GM19395 (cell line): ENCODE results near the gene EHBP1.

ENCODE experiments used
- ATAC-seq: cut with Tn5 transposase; IDR thresholded peaks from one replicate; pipeline ENCODE4 v1.9.1; 2021; ENCODE audit warnings: mild to moderate bottlenecking, moderate library complexity; ENCODE audit not compliant: unreplicated experiment

The EHBP1 gene

GRCh38 chr2:62871506-62871905 lies 166.0 kb downstream of the EHBP1 start:
- no peak for ATAC-seq

DNA sequence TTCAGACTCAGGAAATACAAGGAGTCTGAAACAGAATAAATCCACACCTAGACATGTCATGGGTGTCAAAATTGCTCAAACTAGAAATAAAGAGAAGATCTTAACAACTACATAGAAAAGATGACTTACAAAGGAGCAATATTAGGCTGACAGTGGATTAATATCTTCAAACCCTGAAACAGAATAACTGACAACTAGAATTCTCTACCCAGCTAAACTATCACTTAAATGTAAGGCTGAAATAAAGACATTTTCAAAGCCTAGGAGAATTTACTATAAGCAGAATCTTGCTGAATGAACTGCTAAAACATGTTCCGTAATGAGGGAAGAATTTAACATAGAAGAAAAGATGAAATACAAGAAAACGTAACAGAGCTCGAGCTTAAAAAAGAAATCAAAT lies 168.1 kb downstream of the EHBP1 start:
- ATAC-seq = no peak

DNA sequence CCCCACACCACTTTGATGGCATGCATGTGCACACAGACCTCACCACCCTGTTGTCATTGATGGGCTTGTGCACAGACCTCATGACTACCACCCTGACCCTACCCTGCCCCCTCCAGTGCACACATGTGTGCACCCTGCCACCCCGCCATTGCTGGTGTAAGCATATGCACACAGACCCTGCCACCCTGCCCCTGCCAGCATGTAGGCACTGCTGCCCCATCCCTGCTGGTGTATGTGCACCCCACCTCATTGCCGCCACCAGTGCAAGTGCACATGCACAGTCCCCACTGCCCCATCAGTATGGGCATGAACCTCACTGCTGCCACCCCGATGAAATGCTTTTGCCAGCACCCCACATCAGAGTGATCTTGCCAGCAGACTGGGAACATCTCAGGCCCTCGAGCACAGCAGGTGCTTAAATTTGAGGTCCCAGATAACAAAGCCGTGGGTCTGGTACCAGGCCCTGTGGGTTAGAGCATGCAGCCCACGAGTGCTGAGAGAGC lies 169.4 kb downstream of the EHBP1 start:
- ATAC-seq = no peak

- no peak for ATAC-seq
These were observed 175.8 kb downstream of the EHBP1 start for GRCh38 chr2:62881162-62881795.

- ATAC-seq = no peak
These were observed 178.1 kb downstream of the EHBP1 start for GRCh38 chr2:62883629-62884028.

DNA sequence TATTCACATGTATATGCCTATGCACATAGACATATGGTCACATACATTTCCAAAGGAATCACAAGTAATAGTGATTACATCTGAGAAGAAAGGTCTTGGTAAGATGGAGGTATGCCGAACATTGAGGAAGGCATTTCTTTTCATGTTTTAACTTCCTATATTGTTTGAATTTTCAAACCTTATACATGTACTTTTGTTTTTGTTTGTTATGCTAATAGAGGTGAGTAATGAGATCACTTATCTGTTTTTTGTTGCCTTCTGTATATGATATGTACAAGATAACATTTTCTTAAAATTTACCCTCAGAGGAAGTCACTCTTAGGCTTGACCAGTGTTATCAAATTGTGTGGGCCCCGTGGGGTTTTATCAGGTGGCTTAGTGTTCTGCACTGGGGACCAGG lies 178.6 kb downstream of the EHBP1 start:
- no peak for ATAC-seq

DNA sequence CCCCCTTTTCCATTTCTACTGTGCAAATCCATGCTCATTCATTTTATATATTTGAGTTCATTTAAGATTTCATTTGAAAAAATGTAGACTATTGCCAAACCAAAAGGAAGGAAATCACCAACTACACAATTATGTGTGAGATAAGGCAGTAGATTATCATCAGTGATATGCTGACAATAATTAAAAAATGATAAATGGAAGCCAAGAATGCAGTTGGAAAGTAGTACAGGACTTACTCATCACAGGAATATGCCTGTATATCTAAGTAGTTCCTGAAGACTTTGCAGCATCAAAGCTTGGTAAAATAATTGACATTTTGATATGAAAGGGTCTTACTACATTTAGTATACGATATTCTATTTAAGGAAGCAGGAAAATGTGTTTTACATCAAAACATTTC lies 179.0 kb downstream of the EHBP1 start:
- no peak for ATAC-seq

GRCh38 chr2:62894966-62895631 lies 189.6 kb downstream of the EHBP1 start:
- ATAC-seq = no peak

DNA sequence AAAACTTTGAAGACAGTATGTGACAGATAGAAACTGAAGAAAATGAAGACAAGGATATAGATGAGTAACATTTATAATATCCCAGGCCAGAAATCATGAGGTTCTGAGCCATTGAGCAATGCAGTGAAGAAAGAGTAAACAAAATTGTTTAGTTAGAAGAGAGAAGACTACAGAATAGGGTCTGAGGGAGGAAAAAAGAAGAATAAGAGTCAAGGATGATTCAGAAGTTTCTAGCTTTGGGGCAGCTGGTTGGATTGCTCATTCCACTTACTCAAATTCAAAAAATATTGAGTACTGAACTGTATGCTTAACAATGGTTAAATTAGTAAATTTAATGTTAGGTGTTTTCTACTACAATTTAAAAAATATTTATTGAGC lies 190.1 kb downstream of the EHBP1 start:
- no peak for ATAC-seq

DNA sequence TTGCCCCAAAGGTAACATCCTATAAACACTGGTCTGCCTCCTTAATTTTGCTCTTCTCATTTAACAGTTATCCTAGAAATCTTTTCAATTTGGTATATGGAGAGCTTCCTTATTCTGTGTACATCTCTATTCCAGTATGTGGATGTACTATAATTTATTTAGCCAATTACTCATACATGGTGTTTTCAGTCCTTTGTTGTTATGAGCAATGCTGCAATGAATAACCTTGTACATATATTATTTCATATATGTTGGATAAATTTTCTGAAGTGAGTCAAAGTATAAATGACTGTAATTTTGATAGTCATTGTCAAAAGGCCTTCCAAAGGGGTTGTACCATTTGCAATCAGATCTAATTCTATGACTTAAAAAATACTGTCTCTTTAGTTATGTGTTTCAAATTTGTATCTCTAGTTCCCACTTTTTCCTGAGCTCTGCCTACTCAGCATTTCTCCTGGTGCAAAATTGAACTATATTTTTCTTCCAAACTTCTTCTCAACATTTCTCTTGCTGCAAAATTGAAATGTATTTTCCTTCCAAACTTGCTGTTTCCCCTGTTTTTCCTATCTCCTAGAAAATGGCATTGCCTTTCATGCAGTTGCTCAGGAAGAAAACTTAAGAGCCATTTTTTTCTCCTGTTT lies 191.8 kb downstream of the EHBP1 start:
- no peak for ATAC-seq

- ATAC-seq = no peak
These were observed 198.8 kb downstream of the EHBP1 start for GRCh38 chr2:62904344-62904743.

GRCh38 chr2:62908145-62908544 lies 202.6 kb downstream of the EHBP1 start:
- no peak for ATAC-seq

- no peak for ATAC-seq
These were observed 207.8 kb downstream of the EHBP1 start for GRCh38 chr2:62913311-62913710.

GRCh38 chr2:62919041-62919440 lies 213.5 kb downstream of the EHBP1 start:
- ATAC-seq = no peak

GRCh38 chr2:62920070-62920469 lies 214.6 kb downstream of the EHBP1 start:
- no peak for ATAC-seq

DNA sequence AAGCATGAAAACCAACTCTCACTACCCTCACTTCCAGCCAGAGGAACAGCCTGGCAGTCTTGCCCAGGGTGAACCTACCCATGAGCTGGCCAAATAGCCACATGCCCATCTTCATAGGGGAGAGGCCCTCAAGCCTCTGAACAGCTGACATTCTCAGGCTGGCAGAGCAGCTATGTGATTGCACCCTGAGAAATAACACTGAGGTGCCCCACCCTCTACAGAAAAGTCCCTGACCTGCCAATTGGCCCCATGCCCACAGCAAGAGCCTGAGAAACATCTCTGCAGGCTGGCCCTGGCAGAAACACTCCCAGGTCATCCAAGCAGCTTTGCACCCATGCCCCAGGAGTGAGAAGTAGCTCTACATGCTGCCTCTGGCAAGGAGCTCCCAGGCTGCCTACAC lies 217.7 kb downstream of the EHBP1 start:
- no peak for ATAC-seq

DNA sequence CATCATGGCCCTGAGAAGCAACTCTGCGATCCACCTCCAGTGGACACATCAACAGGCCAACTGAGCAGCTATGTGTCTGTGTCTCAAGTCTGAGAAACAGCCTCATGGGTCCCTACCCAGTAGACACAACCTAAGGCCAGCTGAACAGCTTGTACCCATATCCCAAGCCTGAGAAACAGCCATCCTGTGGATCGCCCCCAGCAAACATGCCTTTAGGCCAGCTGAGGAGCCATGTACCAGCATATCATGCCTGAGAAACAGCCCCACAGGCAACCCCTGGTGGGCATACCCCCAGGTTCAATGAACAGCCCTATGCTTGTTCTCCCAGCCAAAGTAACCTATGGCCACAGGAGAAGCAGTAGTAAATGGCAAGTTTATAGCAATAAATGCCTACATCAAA lies 218.4 kb downstream of the EHBP1 start:
- no peak for ATAC-seq

GRCh38 chr2:62928015-62928414 lies 222.5 kb downstream of the EHBP1 start:
- ATAC-seq = no peak

- no peak for ATAC-seq
These were observed 226.0 kb downstream of the EHBP1 start for GRCh38 chr2:62931536-62931935.

- ATAC-seq = no peak
These were observed 227.9 kb downstream of the EHBP1 start for GRCh38 chr2:62933398-62933917.

DNA sequence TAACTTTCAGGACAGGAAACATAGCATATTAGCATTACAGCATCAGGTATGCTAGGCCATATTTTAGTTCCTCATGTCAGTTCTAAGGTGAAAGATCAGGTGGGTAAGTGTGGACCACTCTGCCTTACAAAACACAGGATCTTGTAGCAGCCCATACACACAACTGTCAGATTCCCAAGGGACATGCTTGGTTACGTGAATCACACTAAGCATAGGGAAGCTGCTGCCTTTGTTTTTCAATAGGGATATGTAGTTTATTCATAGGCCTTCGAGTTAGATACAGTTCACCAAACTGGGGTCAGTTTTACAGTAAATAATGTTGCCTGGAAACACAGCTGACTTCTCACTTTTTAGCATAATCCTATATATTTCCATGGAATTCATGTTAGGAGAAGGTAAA lies 229.0 kb downstream of the EHBP1 start:
- no peak for ATAC-seq

- no peak for ATAC-seq
These were observed 232.6 kb downstream of the EHBP1 start for GRCh38 chr2:62938126-62938525.
